AG09319 (cell line): Measurements from ENCODE around the gene EIF4EBP2.
A peak's percentile ranks its signal among the peaks of the same experiment; 100 is the strongest.

Source experiments
- DNase-seq: peaks from one replicate; pipeline ENCODE4 v3.0.0-alpha.2; 2010; ENCODE audit warnings: low read depth; ENCODE audit errors: extremely low read depth
- TF ChIP-seq, protein P1 (sequence below): IDR thresholded peaks from 2 replicates; pipeline ENCODE4 v1.5.1; 2011; ENCODE audit warnings: low read depth, mild to moderate bottlenecking, inconsistent platforms, low read length, moderate library complexity

The EIF4EBP2 gene

DNA sequence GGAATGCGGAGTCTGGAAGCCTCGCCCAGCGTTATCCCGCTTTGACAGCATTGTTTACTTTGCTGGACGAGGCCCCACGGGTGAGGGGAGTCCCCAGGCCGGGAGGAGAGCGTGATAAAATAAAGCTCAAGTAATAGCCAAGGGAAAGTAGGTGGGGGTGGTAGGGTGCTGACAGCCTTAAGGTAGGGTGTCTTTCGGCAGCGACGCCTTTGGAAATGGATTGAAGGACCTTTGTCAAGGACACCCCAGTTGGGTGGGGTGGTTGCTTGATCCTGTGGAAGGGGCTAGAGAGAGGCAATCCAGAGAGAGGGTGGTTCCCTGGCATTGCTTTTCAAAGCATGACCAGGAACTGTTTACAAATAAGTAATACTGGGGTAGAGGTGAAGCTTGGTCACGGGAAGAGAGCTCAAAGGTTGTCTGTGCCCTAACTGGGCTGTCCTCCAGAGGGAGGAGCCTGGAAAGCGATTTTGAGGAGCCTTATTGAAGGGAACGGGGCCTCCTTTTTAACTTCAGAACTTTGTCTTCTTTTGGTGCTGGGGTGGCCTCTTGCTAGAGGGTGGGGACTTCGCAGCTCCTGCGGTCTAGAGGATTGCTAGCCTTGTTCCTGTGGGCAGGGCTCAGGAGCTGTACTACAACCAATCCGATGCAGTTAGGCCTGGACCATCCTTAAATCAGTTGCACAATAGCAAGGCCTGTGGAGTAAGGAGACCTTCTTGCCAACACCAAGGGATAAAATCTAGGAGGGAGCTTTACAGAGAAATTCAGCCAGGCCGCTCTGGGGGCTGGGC, 1.3 kb downstream of the EIF4EBP2 start:
- TF ChIP-seq, protein P1, sequence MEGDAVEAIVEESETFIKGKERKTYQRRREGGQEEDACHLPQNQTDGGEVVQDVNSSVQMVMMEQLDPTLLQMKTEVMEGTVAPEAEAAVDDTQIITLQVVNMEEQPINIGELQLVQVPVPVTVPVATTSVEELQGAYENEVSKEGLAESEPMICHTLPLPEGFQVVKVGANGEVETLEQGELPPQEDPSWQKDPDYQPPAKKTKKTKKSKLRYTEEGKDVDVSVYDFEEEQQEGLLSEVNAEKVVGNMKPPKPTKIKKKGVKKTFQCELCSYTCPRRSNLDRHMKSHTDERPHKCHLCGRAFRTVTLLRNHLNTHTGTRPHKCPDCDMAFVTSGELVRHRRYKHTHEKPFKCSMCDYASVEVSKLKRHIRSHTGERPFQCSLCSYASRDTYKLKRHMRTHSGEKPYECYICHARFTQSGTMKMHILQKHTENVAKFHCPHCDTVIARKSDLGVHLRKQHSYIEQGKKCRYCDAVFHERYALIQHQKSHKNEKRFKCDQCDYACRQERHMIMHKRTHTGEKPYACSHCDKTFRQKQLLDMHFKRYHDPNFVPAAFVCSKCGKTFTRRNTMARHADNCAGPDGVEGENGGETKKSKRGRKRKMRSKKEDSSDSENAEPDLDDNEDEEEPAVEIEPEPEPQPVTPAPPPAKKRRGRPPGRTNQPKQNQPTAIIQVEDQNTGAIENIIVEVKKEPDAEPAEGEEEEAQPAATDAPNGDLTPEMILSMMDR = no peak
- peak; percentile 93 for DNase-seq

DNA sequence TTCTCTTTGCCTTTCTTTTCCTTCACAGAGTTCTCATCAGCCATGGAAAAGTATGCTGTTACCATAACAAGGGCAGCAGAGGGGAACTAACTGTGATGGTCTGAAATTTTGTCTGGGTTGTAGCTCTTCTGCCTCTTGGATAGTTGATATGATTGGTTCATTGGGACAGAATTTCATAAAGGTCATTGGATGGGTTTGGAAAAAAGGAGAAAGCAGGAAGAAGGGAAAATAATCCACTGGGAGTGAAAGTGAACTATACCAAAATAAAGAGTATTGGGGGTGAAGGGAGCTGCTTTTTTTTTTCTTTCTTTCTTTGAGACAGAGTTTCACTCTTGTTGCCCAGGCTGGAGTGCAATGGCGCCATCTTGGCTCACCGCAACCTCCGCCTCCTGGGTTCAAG, 5.8 kb downstream of the EIF4EBP2 start:
- TF ChIP-seq, protein P1 = no peak
- no peak for DNase-seq

DNA sequence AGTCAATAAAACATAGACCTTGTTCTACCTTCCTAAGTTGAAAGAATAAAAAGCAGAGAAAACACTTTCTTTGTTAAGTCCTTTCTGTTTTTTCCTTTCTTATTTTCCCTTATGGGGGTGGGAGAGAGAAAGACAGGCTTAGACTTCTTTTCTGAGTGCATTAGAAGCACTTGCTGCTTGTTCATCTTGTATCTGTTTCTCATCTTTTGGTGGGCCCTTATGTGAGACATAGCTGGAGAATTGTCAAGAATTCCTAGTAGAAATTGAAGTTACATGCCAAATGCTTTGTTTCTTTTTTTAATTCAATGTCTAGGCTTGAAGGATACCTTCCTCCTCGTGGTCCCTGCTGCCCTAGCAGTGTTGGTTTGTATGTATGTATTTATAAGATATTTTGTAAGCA, 6.7 kb downstream of the EIF4EBP2 start:
- DNase-seq = no peak
- TF ChIP-seq, protein P1 = no peak

DNA sequence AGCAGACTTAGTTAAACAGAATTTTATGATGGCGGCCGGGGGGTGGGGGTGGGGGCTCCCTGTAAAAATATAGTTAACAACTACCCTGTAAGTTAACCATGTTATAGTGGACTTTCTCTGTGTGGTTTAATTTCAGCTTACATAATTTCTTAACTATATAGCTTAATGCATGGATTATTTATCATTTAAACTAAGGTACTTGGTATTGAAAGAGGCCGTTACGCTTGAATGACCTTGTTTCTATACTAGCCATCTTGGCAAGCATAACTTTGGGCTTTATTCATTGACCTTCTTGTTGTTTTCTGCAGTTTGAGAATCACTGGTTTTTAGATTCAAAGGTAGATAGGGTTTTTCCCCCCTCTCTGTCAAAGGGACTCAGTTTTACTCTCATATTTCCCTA, 8.4 kb downstream of the EIF4EBP2 start:
- DNase-seq = no peak
- TF ChIP-seq, protein P1 = no peak

DNA sequence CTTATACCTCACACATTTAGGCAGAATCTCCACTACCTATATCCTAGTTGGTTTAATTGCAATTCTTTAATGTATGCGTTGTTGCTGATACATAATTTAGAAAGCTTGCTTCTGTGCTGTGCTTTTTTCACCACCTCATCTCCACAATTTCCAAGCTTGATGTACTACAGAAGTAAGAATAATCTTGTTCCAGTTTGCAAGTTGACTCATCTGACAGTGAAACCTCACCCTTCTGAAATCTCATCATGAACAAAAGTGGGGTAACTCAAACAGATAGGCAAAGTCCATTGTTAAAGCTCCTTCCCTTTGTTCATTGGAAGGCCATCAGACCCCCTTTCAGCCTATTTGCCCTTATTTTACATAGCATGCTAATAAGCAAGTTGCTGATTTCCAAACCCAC, 13.6 kb downstream of the EIF4EBP2 start:
- TF ChIP-seq, protein P1 = no peak
- DNase-seq = no peak

DNA sequence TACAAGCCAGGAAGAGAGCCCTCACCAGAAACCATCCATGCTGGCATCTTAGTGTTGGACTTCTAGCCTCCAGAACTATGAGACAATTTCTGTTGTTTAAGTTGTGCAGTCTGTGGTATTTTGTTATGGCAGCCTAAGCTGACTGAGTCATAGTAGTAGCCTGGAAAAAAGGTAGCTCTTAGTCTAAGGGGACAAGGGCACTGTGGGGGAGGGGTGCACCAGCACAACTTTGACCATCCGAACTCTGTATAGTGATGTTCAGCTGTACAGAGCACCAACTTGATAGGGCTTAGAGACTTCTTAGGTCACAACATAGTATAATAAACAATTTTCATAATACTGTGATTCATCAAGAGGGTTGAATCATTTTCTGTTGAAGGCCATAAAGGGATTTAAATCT, 14.3 kb downstream of the EIF4EBP2 start:
- no peak for DNase-seq
- TF ChIP-seq, protein P1 = no peak

DNA sequence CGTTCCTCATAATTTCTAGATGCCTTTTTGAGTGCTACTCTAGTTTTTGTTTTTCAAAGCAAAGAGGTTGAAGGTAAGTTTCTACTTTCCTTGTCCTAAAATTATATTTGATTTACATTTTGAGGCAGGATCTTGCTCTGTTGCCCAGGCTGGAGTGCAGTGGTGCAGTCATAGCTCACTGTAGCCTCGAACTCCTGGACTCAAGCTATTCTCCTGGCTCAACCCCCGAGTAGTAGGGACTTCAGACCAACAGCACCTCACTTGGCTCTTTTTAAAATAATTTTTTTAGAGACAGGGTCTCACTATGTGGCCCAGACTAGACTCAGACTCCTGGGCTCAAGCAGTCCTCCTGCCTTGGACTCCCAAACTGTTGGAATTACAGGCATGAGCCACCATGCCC, 14.8 kb downstream of the EIF4EBP2 start:
- TF ChIP-seq, protein P1 = no peak
- DNase-seq = no peak
